ENCODE measurements around the gene TMEM79. TPM values are rescaled to one million over a fixed set of nuclear protein-coding genes. Genes with fewer than 3 reads are reported as not detected.

Gene TMEM79, protein sequence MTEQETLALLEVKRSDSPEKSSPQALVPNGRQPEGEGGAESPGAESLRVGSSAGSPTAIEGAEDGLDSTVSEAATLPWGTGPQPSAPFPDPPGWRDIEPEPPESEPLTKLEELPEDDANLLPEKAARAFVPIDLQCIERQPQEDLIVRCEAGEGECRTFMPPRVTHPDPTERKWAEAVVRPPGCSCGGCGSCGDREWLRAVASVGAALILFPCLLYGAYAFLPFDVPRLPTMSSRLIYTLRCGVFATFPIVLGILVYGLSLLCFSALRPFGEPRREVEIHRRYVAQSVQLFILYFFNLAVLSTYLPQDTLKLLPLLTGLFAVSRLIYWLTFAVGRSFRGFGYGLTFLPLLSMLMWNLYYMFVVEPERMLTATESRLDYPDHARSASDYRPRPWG
- total RNA-seq (5.1 TPM), polyA plus RNA-seq (1 to 10 TPM; 1.7 to 6.2 (median 5.3) TPM)

GRCh38 chr1:156284112-156284511, at the start of gene TMEM79:
TSS of gene TMEM79 (plus strand) at chr1:156284325. CDS start at chr1:156285227, 902 bp downstream.
- no peak for DNase-seq

DNA sequence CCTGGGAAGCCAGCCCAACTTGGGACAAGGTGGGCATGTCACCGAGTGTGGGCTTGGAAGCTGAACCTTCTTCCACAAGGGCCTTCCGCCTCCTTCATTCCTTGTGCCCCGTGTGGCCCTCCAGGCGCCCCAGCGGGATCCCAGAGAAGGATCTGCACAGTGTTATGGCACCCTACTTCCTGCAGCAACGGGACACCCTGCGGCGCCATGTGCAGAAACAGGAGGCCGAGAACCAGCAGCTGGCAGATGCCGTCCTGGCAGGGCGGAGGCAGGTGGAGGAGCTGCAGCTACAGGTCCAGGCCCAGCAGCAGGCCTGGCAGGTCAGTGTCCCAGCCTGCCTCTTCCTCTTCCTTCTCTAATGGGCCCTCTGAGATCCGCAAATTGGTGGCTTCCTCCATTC, 48.0 kb upstream of the TMEM79 start:
- no peak for DNase-seq
- Mint-ChIP-seq H3K27me3 (no peaks in the 10 kb centered on the region), H3K27ac (no peak overlapping the region), H3K4me3 (no peak overlapping the region), H3K36me3 (peaks cover 22% of the 10 kb centered on the region), H3K9me3 (no peaks in the 10 kb centered on the region), H3K4me1 (no peaks in the 10 kb centered on the region)
- Histone ChIP-seq H3K36me3 (ENCODE audit: control insufficient read depth, insufficient read depth, low read length) (peaks cover 48% of the 10 kb centered on the region), H3K4me1 (ENCODE audit: control insufficient read depth, insufficient read depth, low read length, poor library complexity, severe bottlenecking) (no peaks in the 10 kb centered on the region), H3K4me3 (ENCODE audit: low read depth, low read length) (no peak overlapping the region), H3K27ac (ENCODE audit: insufficient read depth, low read length, poor library complexity, severe bottlenecking) (no peak overlapping the region), H3K9me3 (ENCODE audit: control insufficient read depth in 2 of 2, low read length in 2 of 2) (no peaks in the 10 kb centered on the region), H3K27me3 (ENCODE audit: control insufficient read depth, insufficient read depth, low read length) (no peaks in the 10 kb centered on the region)
- ATAC-seq (ENCODE audit: low read depth in 2 of 2): no peak

More at GRCh38 chr1:156284112-156284511, at the start of gene TMEM79:
- Mint-ChIP-seq H3K4me1 (peaks cover 18 to 47% (median 29%) of the 10 kb centered on the region in 4 donors), H3K36me3 (no peaks in the 10 kb centered on the region), H3K4me3 (peak within 1 kb of the TSS; percentile 93 to 99 (median 98)), H3K27me3 (no peaks in the 10 kb centered on the region), H3K27ac (peak within 1 kb of the TSS; percentile 95 to 97 (median 96)), H3K9me3 (no peaks in the 10 kb centered on the region)
- H3K36me3 ChIP-seq (ENCODE audit: control insufficient read depth, insufficient read depth, low read length): peaks cover 11% of the 10 kb centered on the region
- peak within 1 kb of the TSS; percentile 97 for H3K4me3 ChIP-seq (ENCODE audit: low read depth, low read length)
- H3K27ac ChIP-seq (ENCODE audit: insufficient read depth, low read length, poor library complexity, severe bottlenecking): peak within 1 kb of the TSS; percentile 90
- no peaks in the 10 kb centered on the region for H3K9me3 ChIP-seq (ENCODE audit: control insufficient read depth in 2 of 2, low read length in 2 of 2)
- no peaks in the 10 kb centered on the region for H3K27me3 ChIP-seq (ENCODE audit: control insufficient read depth, insufficient read depth, low read length)
- H3K4me1 ChIP-seq (ENCODE audit: control insufficient read depth, insufficient read depth, low read length, poor library complexity, severe bottlenecking): peaks cover 28% of the 10 kb centered on the region
- ATAC-seq (ENCODE audit: low read depth in 2 of 2): no peak

GRCh38 chr1:156238248-156238647, 45.9 kb upstream of the TMEM79 start:
- Histone ChIP-seq H3K27me3 (ENCODE audit: control insufficient read depth, insufficient read depth, low read length) (no peaks in the 10 kb centered on the region), H3K4me1 (ENCODE audit: control insufficient read depth, insufficient read depth, low read length, poor library complexity, severe bottlenecking) (no peaks in the 10 kb centered on the region), H3K9me3 (ENCODE audit: control insufficient read depth in 2 of 2, low read length in 2 of 2) (no peaks in the 10 kb centered on the region), H3K27ac (ENCODE audit: insufficient read depth, low read length, poor library complexity, severe bottlenecking) (no peak overlapping the region), H3K36me3 (ENCODE audit: control insufficient read depth, insufficient read depth, low read length) (peaks cover 48% of the 10 kb centered on the region), H3K4me3 (ENCODE audit: low read depth, low read length) (no peak overlapping the region)
- Mint-ChIP-seq H3K36me3 (peaks cover 22% of the 10 kb centered on the region), H3K27ac (no peak overlapping the region), H3K27me3 (no peaks in the 10 kb centered on the region), H3K9me3 (no peaks in the 10 kb centered on the region), H3K4me3 (no peak overlapping the region), H3K4me1 (no peaks in the 10 kb centered on the region)
- no peak for DNase-seq
- no peak for ATAC-seq (ENCODE audit: low read depth in 2 of 2)

- Mint-ChIP-seq H3K27me3 (no peaks in the 10 kb centered on the region), H3K9me3 (no peaks in the 10 kb centered on the region), H3K27ac (no peak overlapping the region), H3K4me1 (peaks cover 0 to 14% (median 8%) of the 10 kb centered on the region in 4 donors), H3K4me3 (no peak overlapping the region), H3K36me3 (peaks cover 18% of the 10 kb centered on the region)
- no peaks in the 10 kb centered on the region for H3K27me3 ChIP-seq (ENCODE audit: control insufficient read depth, insufficient read depth, low read length)
- no peaks in the 10 kb centered on the region for H3K9me3 ChIP-seq (ENCODE audit: control insufficient read depth in 2 of 2, low read length in 2 of 2)
- DNase-seq (no peak), ATAC-seq (ENCODE audit: low read depth in 2 of 2) (no peak)
- H3K4me3 ChIP-seq (ENCODE audit: low read depth, low read length): no peak overlapping the region
- H3K4me1 ChIP-seq (ENCODE audit: control insufficient read depth, insufficient read depth, low read length, poor library complexity, severe bottlenecking): peaks cover 16% of the 10 kb centered on the region
- no peak overlapping the region for H3K27ac ChIP-seq (ENCODE audit: insufficient read depth, low read length, poor library complexity, severe bottlenecking)
- peaks cover 31% of the 10 kb centered on the region for H3K36me3 ChIP-seq (ENCODE audit: control insufficient read depth, insufficient read depth, low read length)
Measured at GRCh38 chr1:156241311-156241811, 42.8 kb upstream of the TMEM79 start.

DNA sequence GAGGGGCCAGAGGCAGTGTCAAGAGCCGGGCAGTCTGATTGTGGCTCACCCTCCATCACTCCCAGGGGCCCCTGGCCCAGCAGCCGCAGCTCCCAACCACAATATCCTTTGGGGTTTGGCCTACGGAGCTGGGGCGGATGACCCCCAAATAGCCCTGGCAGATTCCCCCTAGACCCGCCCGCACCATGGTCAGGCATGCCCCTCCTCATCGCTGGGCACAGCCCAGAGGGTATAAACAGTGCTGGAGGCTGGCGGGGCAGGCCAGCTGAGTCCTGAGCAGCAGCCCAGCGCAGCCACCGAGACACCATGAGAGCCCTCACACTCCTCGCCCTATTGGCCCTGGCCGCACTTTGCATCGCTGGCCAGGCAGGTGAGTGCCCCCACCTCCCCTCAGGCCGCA, 42.2 kb upstream of the TMEM79 start, which contains the start of gene BGLAP:
Gene BGLAP (plus strand): TSS at position 259 of the 400 bp plus-strand sequence. CDS start 48 bp downstream, at position 307.
- H3K9me3 Mint-ChIP-seq: no peaks in the 10 kb centered on the region
- Histone ChIP-seq H3K27me3 (ENCODE audit: control insufficient read depth, insufficient read depth, low read length) (no peaks in the 10 kb centered on the region), H3K9me3 (ENCODE audit: control insufficient read depth in 2 of 2, low read length in 2 of 2) (no peaks in the 10 kb centered on the region), H3K4me3 (ENCODE audit: low read depth, low read length) (no peak within 1 kb of the TSS), H3K27ac (ENCODE audit: insufficient read depth, low read length, poor library complexity, severe bottlenecking) (no peak within 1 kb of the TSS), H3K4me1 (ENCODE audit: control insufficient read depth, insufficient read depth, low read length, poor library complexity, severe bottlenecking) (peaks cover 21% of the 10 kb centered on the region), H3K36me3 (ENCODE audit: control insufficient read depth, insufficient read depth, low read length) (peaks cover 25% of the 10 kb centered on the region)
- no peak within 1 kb of the TSS for H3K4me3 Mint-ChIP-seq
- no peak for DNase-seq
- peaks cover 17% of the 10 kb centered on the region for H3K36me3 Mint-ChIP-seq
- peak within 1 kb of the TSS in 1 of 3 donors; percentile 94 for H3K27ac Mint-ChIP-seq
- peaks cover 0 to 14% (median 8%) of the 10 kb centered on the region in 4 donors for H3K4me1 Mint-ChIP-seq
- ATAC-seq (ENCODE audit: low read depth in 2 of 2): no peak
- no peaks in the 10 kb centered on the region for H3K27me3 Mint-ChIP-seq

- no peak overlapping the region for H3K4me3 Mint-ChIP-seq
- no peak overlapping the region for H3K27ac ChIP-seq (ENCODE audit: insufficient read depth, low read length, poor library complexity, severe bottlenecking)
Measured at GRCh38 chr1:156242738-156243137, 41.4 kb upstream of the TMEM79 start.

GRCh38 chr1:156244126-156244525, 40.0 kb upstream of the TMEM79 start:
- H3K9me3 ChIP-seq (ENCODE audit: control insufficient read depth in 2 of 2, low read length in 2 of 2): no peaks in the 10 kb centered on the region
- H3K27ac Mint-ChIP-seq: no peak overlapping the region
- H3K27ac ChIP-seq (ENCODE audit: insufficient read depth, low read length, poor library complexity, severe bottlenecking): no peak overlapping the region
- no peak overlapping the region for H3K4me3 Mint-ChIP-seq
- H3K4me1 ChIP-seq (ENCODE audit: control insufficient read depth, insufficient read depth, low read length, poor library complexity, severe bottlenecking): peaks cover 21% of the 10 kb centered on the region
- peaks cover 9% of the 10 kb centered on the region for H3K36me3 ChIP-seq (ENCODE audit: control insufficient read depth, insufficient read depth, low read length)
- no peaks in the 10 kb centered on the region for H3K27me3 ChIP-seq (ENCODE audit: control insufficient read depth, insufficient read depth, low read length)
- DNase-seq (no peak), ATAC-seq (ENCODE audit: low read depth in 2 of 2) (no peak)
- H3K9me3 Mint-ChIP-seq: no peaks in the 10 kb centered on the region
- H3K4me3 ChIP-seq (ENCODE audit: low read depth, low read length): no peak overlapping the region
- peaks cover 6% of the 10 kb centered on the region for H3K36me3 Mint-ChIP-seq
- no peaks in the 10 kb centered on the region for H3K27me3 Mint-ChIP-seq
- H3K4me1 Mint-ChIP-seq: peaks cover 0 to 14% (median 8%) of the 10 kb centered on the region in 4 donors

More at GRCh38 chr1:156242738-156243137, 41.4 kb upstream of the TMEM79 start:
- no peaks in the 10 kb centered on the region for H3K9me3 ChIP-seq (ENCODE audit: control insufficient read depth in 2 of 2, low read length in 2 of 2)
- H3K36me3 ChIP-seq (ENCODE audit: control insufficient read depth, insufficient read depth, low read length): peaks cover 21% of the 10 kb centered on the region
- H3K36me3 Mint-ChIP-seq: peaks cover 12% of the 10 kb centered on the region
- peak overlapping the region in 1 of 3 donors; percentile 94 for H3K27ac Mint-ChIP-seq
- DNase-seq: no peak
- no peaks in the 10 kb centered on the region for H3K9me3 Mint-ChIP-seq
- ATAC-seq (ENCODE audit: low read depth in 2 of 2): no peak
- no peaks in the 10 kb centered on the region for H3K27me3 Mint-ChIP-seq
- H3K27me3 ChIP-seq (ENCODE audit: control insufficient read depth, insufficient read depth, low read length): no peaks in the 10 kb centered on the region
- H3K4me1 Mint-ChIP-seq: peaks cover 0 to 14% (median 8%) of the 10 kb centered on the region in 4 donors
- H3K4me3 ChIP-seq (ENCODE audit: low read depth, low read length): no peak overlapping the region
- peaks cover 21% of the 10 kb centered on the region for H3K4me1 ChIP-seq (ENCODE audit: control insufficient read depth, insufficient read depth, low read length, poor library complexity, severe bottlenecking)

Data from CD4-positive, CD25-positive, alpha-beta regulatory T cell (primary cell).